K562 (cell line): Measurements from ENCODE around the gene IL34. TPM values are rescaled to one million over a fixed set of nuclear protein-coding genes. Genes with fewer than 3 reads are reported as not detected.

Experiments
- FOSL1 ChIP-seq: fragments of 200-800 bp; sonication (Bioruptor generic); conservative IDR thresholded peaks from 2 replicates; pipeline ENCODE4 v1.6.1; 2016; ENCODE audit warnings: missing genetic modification characterization, missing compliant biosample characterization
- GATAD2A ChIP-seq: fragments of 450-650 bp; IDR thresholded peaks from 2 replicates; pipeline ENCODE4 v1.6.1; 2017
- HNRNPL ChIP-seq: fragments of 200-400 bp; formaldehyde crosslinking; IDR thresholded peaks from 2 replicates; pipeline ENCODE4 v1.6.1; 2017; ENCODE audit warnings: low read depth, mild to moderate bottlenecking, low read length
- KLF6 ChIP-seq: fragments of 250-450 bp; sonication (Bioruptor Pico); IDR thresholded peaks from 2 replicates; pipeline ENCODE4 v1.4.0; 2020; ENCODE audit warnings: mild to moderate bottlenecking, moderate library complexity, borderline replicate concordance
- NCOA6 ChIP-seq: fragments of 450-650 bp; IDR thresholded peaks from 2 replicates; pipeline ENCODE4 v1.6.1; 2017; ENCODE audit warnings: mild to moderate bottlenecking
- POLR2A ChIP-seq: fragments of 450-650 bp; conservative IDR thresholded peaks from 2 replicates; pipeline ENCODE4 v1.6.1; 2016
- SAP30 ChIP-seq: fragments of 200-600 bp; sonication (generic); IDR thresholded peaks from 2 replicates; pipeline ENCODE4 v1.6.1; 2012; ENCODE audit warnings: borderline replicate concordance, low read depth, mild to moderate bottlenecking, moderate library complexity, low read length, control low read depth, inconsistent platforms; ENCODE audit not compliant: insufficient read depth, poor library complexity, severe bottlenecking
- SFPQ ChIP-seq: fragments of 200-400 bp; formaldehyde crosslinking; IDR thresholded peaks from 2 replicates; pipeline ENCODE4 v1.6.1; 2017; ENCODE audit warnings: mild to moderate bottlenecking, low read depth, low read length, moderate library complexity
- ZNF324 ChIP-seq: fragments of 250-450 bp; sonication (Bioruptor Pico); IDR thresholded peaks from 2 replicates; pipeline ENCODE4 v1.4.0; 2020; ENCODE audit warnings: mild to moderate bottlenecking
- polyA plus RNA-seq, 8 experiments: library from polyadenylated mRNA; depleted of rRNA in 4 of 8; stranded (reverse) in 5 of 8; unstranded in 3 of 8; fragments of >200 nt; fragmentation: Nextera tagmentation in 2 of 8; fragmentation: Illumina TruSeq in 1 of 8; extraction: Ambion mirVana in 2 of 8; extraction: Trizol in 1 of 8; gene quantifications; 2 replicates each; pipeline versions ENCODE4 v1.2.1 to v1.2.3, GENCODE V29; 2011 to 2014; ENCODE audit warnings: inconsistent platforms in 1 of 8, missing spikeins in 1 of 8
- total RNA-seq, 7 experiments: library from RNA; depleted of rRNA in 6 of 7; stranded (reverse); fragments of >200 nt in 6 of 7; fragmentation: Illumina TruSeq in 2 of 7; extraction: Trizol in 2 of 7; gene quantifications; 2 replicates each; pipeline versions ENCODE4 v1.2.1 to v1.2.3, GENCODE V29; 2011 to 2021; ENCODE audit warnings: low replicate concordance in 1 of 7
- TF ChIP-seq, protein P1 (sequence below): fragments of 450-650 bp; IDR thresholded peaks from 2 replicates; pipeline ENCODE4 v1.6.1; 2017; ENCODE audit warnings: antibody characterized with exemption
- TF ChIP-seq, protein P2 (sequence below), 2 experiments: fragments of 450-650 bp; formaldehyde crosslinking in 1 of 2; IDR thresholded peaks; 2 replicates each; pipeline versions ENCODE4 v1.4.0 to v1.6.1; 2014 to 2020; ENCODE audit warnings: mild to moderate bottlenecking in 2 of 2, borderline replicate concordance in 1 of 2, low read depth in 1 of 2

Gene IL34
- total and polyA plus RNA-seq, 9 of the 15 experiments (the other 6 are each of a cell fraction or from before 2014, with no cell fraction given) = 0.07 to 0.18 (median 0.10) TPM; not detected in 6

DNA sequence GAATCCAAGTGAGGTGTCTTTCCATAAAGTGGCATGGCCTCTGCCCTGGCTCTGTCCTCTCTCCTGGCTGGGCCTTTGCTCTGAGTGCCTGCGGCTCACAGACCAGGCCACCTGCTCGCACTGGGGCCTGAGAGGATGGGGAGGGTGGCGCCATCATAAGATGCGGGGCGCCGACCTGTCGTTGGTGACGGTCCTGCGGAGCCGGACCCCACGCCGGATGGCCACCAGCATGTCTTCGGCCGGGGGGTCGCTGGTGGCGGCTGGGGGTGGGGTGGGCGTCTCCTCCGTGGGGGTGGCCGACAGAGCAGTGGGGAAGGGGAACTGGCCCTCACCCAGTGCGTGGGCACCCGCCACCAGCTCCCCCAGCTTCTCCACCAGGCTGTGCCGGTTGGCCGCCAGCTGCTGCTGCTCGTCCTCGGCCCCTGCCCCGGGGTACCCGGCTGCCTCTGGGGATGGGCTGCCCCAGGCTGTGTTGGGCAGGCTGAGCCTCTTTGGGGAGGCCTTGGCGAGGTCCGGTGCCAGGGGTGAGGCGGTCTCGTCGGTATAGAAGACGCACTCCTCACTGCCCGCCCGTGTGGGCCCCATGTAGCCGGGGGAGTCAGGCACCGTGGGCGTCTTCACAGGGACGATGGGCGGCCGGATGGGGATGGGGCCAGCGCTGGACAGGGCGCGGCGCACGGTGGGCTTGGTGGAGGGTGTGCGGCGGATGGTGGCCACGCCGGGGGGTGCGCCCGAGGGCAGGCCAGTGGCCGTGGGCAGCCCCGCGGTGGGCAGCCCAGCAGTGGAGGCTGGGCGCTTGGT is 17.4 kb downstream of the IL34 start (continued):
- TF ChIP-seq SAP30 (no peak), ZNF324 (no peak), HNRNPL (peak; percentile 53; the same call in 1 of the 2 replicates), GATAD2A (no peak), POLR2A (peak; percentile 33; the same call in 1 of the 2 replicates), KLF6 (CRISPR knock-in tag) (no peak), SFPQ (no peak), NCOA6 (no peak), FOSL1 (tag) (no peak)
- TF ChIP-seq, protein P1, sequence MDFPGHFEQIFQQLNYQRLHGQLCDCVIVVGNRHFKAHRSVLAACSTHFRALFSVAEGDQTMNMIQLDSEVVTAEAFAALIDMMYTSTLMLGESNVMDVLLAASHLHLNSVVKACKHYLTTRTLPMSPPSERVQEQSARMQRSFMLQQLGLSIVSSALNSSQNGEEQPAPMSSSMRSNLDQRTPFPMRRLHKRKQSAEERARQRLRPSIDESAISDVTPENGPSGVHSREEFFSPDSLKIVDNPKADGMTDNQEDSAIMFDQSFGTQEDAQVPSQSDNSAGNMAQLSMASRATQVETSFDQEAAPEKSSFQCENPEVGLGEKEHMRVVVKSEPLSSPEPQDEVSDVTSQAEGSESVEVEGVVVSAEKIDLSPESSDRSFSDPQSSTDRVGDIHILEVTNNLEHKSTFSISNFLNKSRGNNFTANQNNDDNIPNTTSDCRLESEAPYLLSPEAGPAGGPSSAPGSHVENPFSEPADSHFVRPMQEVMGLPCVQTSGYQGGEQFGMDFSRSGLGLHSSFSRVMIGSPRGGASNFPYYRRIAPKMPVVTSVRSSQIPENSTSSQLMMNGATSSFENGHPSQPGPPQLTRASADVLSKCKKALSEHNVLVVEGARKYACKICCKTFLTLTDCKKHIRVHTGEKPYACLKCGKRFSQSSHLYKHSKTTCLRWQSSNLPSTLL = no peak
- TF ChIP-seq, protein P2, sequence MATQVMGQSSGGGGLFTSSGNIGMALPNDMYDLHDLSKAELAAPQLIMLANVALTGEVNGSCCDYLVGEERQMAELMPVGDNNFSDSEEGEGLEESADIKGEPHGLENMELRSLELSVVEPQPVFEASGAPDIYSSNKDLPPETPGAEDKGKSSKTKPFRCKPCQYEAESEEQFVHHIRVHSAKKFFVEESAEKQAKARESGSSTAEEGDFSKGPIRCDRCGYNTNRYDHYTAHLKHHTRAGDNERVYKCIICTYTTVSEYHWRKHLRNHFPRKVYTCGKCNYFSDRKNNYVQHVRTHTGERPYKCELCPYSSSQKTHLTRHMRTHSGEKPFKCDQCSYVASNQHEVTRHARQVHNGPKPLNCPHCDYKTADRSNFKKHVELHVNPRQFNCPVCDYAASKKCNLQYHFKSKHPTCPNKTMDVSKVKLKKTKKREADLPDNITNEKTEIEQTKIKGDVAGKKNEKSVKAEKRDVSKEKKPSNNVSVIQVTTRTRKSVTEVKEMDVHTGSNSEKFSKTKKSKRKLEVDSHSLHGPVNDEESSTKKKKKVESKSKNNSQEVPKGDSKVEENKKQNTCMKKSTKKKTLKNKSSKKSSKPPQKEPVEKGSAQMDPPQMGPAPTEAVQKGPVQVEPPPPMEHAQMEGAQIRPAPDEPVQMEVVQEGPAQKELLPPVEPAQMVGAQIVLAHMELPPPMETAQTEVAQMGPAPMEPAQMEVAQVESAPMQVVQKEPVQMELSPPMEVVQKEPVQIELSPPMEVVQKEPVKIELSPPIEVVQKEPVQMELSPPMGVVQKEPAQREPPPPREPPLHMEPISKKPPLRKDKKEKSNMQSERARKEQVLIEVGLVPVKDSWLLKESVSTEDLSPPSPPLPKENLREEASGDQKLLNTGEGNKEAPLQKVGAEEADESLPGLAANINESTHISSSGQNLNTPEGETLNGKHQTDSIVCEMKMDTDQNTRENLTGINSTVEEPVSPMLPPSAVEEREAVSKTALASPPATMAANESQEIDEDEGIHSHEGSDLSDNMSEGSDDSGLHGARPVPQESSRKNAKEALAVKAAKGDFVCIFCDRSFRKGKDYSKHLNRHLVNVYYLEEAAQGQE (IDR thresholded peaks at IDR 0.05; ENCODE audit: borderline replicate concordance) = no peak
- TF ChIP-seq, protein P2 (CRISPR knock-in tag; IDR thresholded peaks at IDR 0.05; ENCODE audit: low read depth) = no peak
